WTC11 (cell line): ENCODE data around the gene OR56B4. TPM values are rescaled to one million over a fixed set of nuclear protein-coding genes. Genes with fewer than 3 reads are reported as not detected.
A peak's percentile ranks its signal among the peaks of the same experiment; 100 is the strongest.

Source experiments
- ATAC-seq: fragments of 200-7000 bp; cut with Tn5 transposase; 2 replicates; pipeline ENCODE4 v1.10.0; 2021; ENCODE audit warnings: mild to moderate bottlenecking, moderate library complexity
- CTCF ChIA-PET: fragments of 300-600 bp; sonication (Branson Sonifier 250); formaldehyde crosslinking; loops from one replicate; lab custom pipeline; 2021; ENCODE audit warnings: antibody characterized with exemption; lab: Charles Lee
- POLR2A ChIA-PET: fragments of 350-600 bp; sonication (Branson Sonifier 250); formaldehyde crosslinking; loops from one replicate; lab custom pipeline; 2021; ENCODE audit warnings: antibody characterized with exemption; lab: Charles Lee
- DNase-seq: peaks from one replicate; pipeline ENCODE4 v3.0.0; 2021; ENCODE audit warnings: low spot score
- H3K27ac Mint-ChIP-seq: 2 replicates; pipeline ENCODE4 v1.8.0; 2021; ENCODE audit warnings: mixed read lengths
- H3K27me3 Mint-ChIP-seq: 2 replicates; pipeline ENCODE4 v1.8.0; 2021; ENCODE audit warnings: low read depth, mild to moderate bottlenecking, moderate library complexity, mixed read lengths
- H3K36me3 Mint-ChIP-seq: 2 replicates; pipeline ENCODE4 v1.8.0; 2021; ENCODE audit warnings: mixed read lengths
- H3K4me1 Mint-ChIP-seq: 2 replicates; pipeline ENCODE4 v1.8.0; 2022; ENCODE audit warnings: mixed read lengths
- H3K4me3 Mint-ChIP-seq: 2 replicates; pipeline ENCODE4 v1.8.0; 2021; ENCODE audit warnings: mild to moderate bottlenecking, moderate library complexity, mixed read lengths
- H3K9me3 Mint-ChIP-seq: 2 replicates; pipeline ENCODE4 v1.8.0; 2021; ENCODE audit warnings: mixed read lengths
- STAT6 ChIP-seq: sonication (generic); formaldehyde crosslinking; conservative IDR thresholded peaks from 2 replicates; pipeline ENCODE4 v1.8.1; 2023; ENCODE audit warnings: mild to moderate bottlenecking, low read depth, missing genetic modification reagents, moderate library complexity
- USF2 ChIP-seq: sonication (generic); formaldehyde crosslinking; IDR thresholded peaks from 2 replicates; pipeline ENCODE4 v1.8.1; 2023; ENCODE audit warnings: mild to moderate bottlenecking, missing genetic modification reagents, moderate library complexity
- total RNA-seq: library from RNA; stranded (reverse); gene quantifications from 3 replicates; pipeline ENCODE4 v1.2.3, GENCODE V29; 2021

Gene OR56B4
- total RNA-seq, 1 experiment from 2014 or later: not detected

DNA sequence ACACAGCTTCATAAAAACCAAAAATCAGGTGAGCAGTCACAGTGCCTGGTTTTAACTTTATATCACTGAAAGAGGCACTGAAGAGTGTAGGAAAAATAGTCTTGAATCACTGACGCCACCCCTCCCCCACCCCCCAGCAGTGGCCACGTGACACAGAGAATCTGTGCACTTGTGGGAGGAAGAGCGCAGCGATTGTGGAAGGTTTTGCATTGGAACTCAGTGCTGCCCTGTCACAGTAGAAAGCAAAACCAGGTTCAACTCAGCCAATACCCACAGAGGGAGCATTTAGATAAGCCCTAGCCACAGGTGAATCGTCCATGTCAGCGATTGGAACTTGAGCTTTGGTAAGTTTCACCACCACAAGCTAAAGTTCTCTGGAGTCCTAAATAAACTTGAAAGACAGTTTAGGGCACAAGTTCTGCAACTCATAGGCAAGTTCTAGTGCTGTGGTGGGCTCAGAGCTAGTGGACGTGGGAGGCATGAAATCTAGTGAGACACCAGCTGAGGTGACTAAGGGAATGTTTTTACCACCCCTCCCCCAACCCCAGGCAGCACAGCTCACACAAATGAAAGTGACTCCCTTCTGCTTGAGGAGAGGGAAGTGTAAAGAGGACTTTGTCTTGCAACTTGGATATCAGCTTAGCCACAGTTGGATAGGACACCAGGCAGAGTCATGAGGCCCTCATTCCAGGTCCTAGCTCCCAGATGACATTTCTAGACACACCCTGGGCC, 49.3 kb downstream of the OR56B4 start:
- no peak overlapping the region for H3K4me3 Mint-ChIP-seq
- H3K27ac Mint-ChIP-seq: no peak overlapping the region
- no peak for DNase-seq
- H3K4me1 Mint-ChIP-seq: peaks cover 13% of the 10 kb centered on the region
- H3K9me3 Mint-ChIP-seq: no peaks in the 10 kb centered on the region
- TF ChIP-seq STAT6 (no peak), USF2 (CRISPR knock-in tag) (peak; percentile 51)
- ChIA-PET POLR2A (no interaction called here), CTCF (interaction anchor here (1.1 to 2.1 kb wide), 4 partner anchors 95 to 206 kb away, joined by 4 to 7 read pairs (median 5); no protein-coding TSS in a partner anchor)
- ATAC-seq: no peak
- peaks cover 43% of the 10 kb centered on the region for H3K27me3 Mint-ChIP-seq
- H3K36me3 Mint-ChIP-seq: no peaks in the 10 kb centered on the region

Other genes starting within 250 kb of the OR56B4 start
- gene OR52E8, start 250.0 kb upstream of the OR56B4 start, total RNA-seq: not detected in 3 replicates
- gene OR52E4, start 227.1 kb upstream of the OR56B4 start, total RNA-seq: not detected in 3 replicates
- not detected in 3 replicates for gene OR52E5, start 214.5 kb upstream of the OR56B4 start, total RNA-seq
- gene OR56A3, start 165.4 kb upstream of the OR56B4 start, total RNA-seq: not detected in 3 replicates
- gene OR56A5, start 139.2 kb upstream of the OR56B4 start, total RNA-seq: 0.27 TPM in 1 of 3 replicates, not detected in the others
- gene OR52L1, start 120.7 kb upstream of the OR56B4 start, total RNA-seq: 0.15 to 0.44 TPM in 2 of 3 replicates, not detected in the other
- gene OR56A4, start 100.7 kb upstream of the OR56B4 start, total RNA-seq: 0.20 to 0.46 TPM (median 0.25 TPM) in 3 replicates
- 0.14 to 0.35 TPM (median 0.14 TPM) in 3 replicates for gene OR56A1, start 76.9 kb upstream of the OR56B4 start, total RNA-seq
- gene OR52B2, start 62.6 kb downstream of the OR56B4 start, total RNA-seq: not detected in 3 replicates
- not detected in 3 replicates for gene OR52W1, start 91.5 kb downstream of the OR56B4 start, total RNA-seq
- not detected in 3 replicates for gene C11orf42, start 97.9 kb downstream of the OR56B4 start, total RNA-seq
- 22.2 to 24.8 TPM (median 23.6 TPM) in 3 replicates for gene FHIP1B, start 127.0 kb downstream of the OR56B4 start, total RNA-seq
- 0.35 to 0.82 TPM (median 0.50 TPM) in 3 replicates for gene CNGA4, start 131.4 kb downstream of the OR56B4 start, total RNA-seq
- 6.1 to 7.4 TPM (median 7.1 TPM) in 3 replicates for gene CCKBR, start 152.2 kb downstream of the OR56B4 start, total RNA-seq
- gene CAVIN3, start 212.8 kb downstream of the OR56B4 start, total RNA-seq: 27.3 to 41.5 TPM (median 28.0 TPM) in 3 replicates